ENCODE measurements around the gene PARD3. TPM values are rescaled to one million over a fixed set of nuclear protein-coding genes. Genes with fewer than 3 reads are reported as not detected.

The PARD3 gene
- total and polyA plus RNA-seq, 10 of the 15 experiments (the other 5 are each of a cell fraction or from before 2014, with no cell fraction given), result 2.6 to 43.1 (median 13.9) TPM

DNA sequence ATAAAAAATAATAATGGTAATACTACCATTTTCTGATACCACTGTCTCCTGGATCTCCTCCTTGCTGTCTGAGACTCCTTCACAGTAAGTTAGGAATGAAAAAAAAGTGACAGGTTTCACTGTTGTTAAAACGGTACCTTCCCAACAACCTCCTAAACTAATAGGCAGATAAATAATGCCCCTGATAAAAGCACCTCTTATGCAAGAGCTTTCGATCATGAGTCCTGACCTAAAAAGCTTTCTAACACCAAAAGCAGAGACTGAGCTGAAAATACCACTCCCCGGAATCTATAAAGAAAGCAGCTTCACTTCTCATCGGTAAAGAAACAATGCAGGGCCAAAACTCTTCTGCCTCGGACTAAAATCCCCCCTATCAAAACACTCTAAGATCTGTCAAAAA, 14.5 kb downstream of the PARD3 start:
- Histone ChIP-seq H4K20me1 (ENCODE audit: control insufficient read depth, insufficient read depth) (no peaks in the 10 kb centered on the region), H3K4me3 (no peak overlapping the region), H3K9ac (ENCODE audit: control insufficient read depth, insufficient read depth, low read length) (no peak overlapping the region), H3K36me3 (ENCODE audit: control insufficient read depth in 2 of 2, insufficient read depth in 2 of 2, low read length in 1 of 2) (no peaks in the 10 kb centered on the region), H3K4me2 (ENCODE audit: control insufficient read depth, insufficient read depth) (no peak overlapping the region), H3K27me3 (replicated peaks in 1 of 2; ENCODE audit: control insufficient read depth in 2 of 2, insufficient read depth in 2 of 2, low read length in 1 of 2) (no peaks in the 10 kb centered on the region), H3K79me2 (ENCODE audit: control insufficient read depth, insufficient read depth, low read length) (no peaks in the 10 kb centered on the region), H3K9me3 (replicated peaks; ENCODE audit: control insufficient read depth, insufficient read depth, low read length) (no peaks in the 10 kb centered on the region), H3K27ac (ENCODE audit: control insufficient read depth, insufficient read depth) (no peak overlapping the region), H3K4me1 (ENCODE audit: control insufficient read depth, insufficient read depth, low read length) (no peaks in the 10 kb centered on the region), H2AFZ (ENCODE audit: control insufficient read depth, low read depth, low read length) (no peak overlapping the region)
- FAIRE-seq, result no peak
- no peak for ATAC-seq
- SMC1A ChIA-PET (ENCODE audit: uncharacterized antibody, unreplicated experiment), result interaction anchor here (1.0 to 8.9 kb wide), 6 partner anchors 8 to 76 kb away, joined by 3 to 65 read pairs (median 3); no protein-coding TSS in a partner anchor
- POLR2A ChIA-PET, result interaction anchor here (0.6 kb wide), 1 partner anchor 75 kb away, joined by 3 read pairs; no protein-coding TSS in a partner anchor
- WGBS (ENCODE audit: insufficient coverage, insufficient replicate concordance, low lambda C conversion rate, missing lambda C conversion rate), result 42% methylated on average over 5 of the region's 5 CpGs
- BruUV-seq (replicated peaks), result no TSS peak
- RAD21 ChIA-PET (ENCODE audit: unreplicated experiment), result interaction anchor here (0.9 to 2.2 kb wide), 2 partner anchors 12 to 145 kb away, joined by 3 to 6 read pairs; no protein-coding TSS in a partner anchor
- CTCF ChIA-PET, result interaction anchor here (0.8 to 2.3 kb wide), 4 partner anchors 28 to 135 kb away, joined by 3 to 8 read pairs (median 3); no protein-coding TSS in a partner anchor
- intact Hi-C loops (cut with micrococcal nuclease; ENCODE audit: unreplicated experiment) (no loop called here), in situ Hi-C loops (cut with MboI) (no loop called here)
- no peak for DNase-seq (ENCODE audit: low read depth, low spot score)
- TF ChIP-seq ZBTB33 (IDR thresholded peaks at IDR 0.05) (no peak), E2F4 (IDR thresholded peaks at IDR 0.05; ENCODE audit: low read depth, low read length) (no peak), CHD2 (IDR thresholded peaks at IDR 0.05; ENCODE audit: borderline replicate concordance, low read depth, low read length) (no peak)

All from GM12878 (cell line).